Breast epithelium (tissue), 4 donors: ENCODE results near the gene TANC1. TPM values are rescaled to one million over a fixed set of nuclear protein-coding genes. Genes with fewer than 3 reads are reported as not detected.

Experiments
- DNase-seq, 2 donors: peaks; one replicate each; pipeline ENCODE4 v3.0.0-alpha.2; 2019; ENCODE audit warnings: low spot score in 2 of 2
- H3K27ac ChIP-seq, 2 donors: fragments of 200-600 bp; sonication (generic) in 1 of 2; one replicate each; pipeline ENCODE4 v1.5.1; 2016 to 2019; ENCODE audit warnings: mild to moderate bottlenecking in 1 of 2
- H3K27me3 ChIP-seq, 2 donors: fragments of 200-600 bp; sonication (generic) in 1 of 2; one replicate each; pipeline versions ENCODE4 v1.5.1 to v1.6.0; 2017 to 2019; ENCODE audit warnings: control low read depth in 1 of 2, mild to moderate bottlenecking in 1 of 2
- H3K36me3 ChIP-seq: fragments of 200-600 bp; one replicate; pipeline ENCODE4 v1.5.1; 2019
- H3K4me1 ChIP-seq, 2 donors: fragments of 200-600 bp; sonication (generic); one replicate each; pipeline ENCODE4 v1.5.1; 2016 to 2019; ENCODE audit warnings: control low read depth in 1 of 2
- H3K4me3 ChIP-seq, 3 donors: fragments of 200-600 bp; sonication (generic); 1 replicate in 2 of 3; 2 replicates in 1 of 3; pipeline ENCODE4 v1.5.1; 2016 to 2019; ENCODE audit warnings: mild to moderate bottlenecking in 3 of 3, moderate library complexity in 2 of 3
- H3K9me3 ChIP-seq, 2 donors: fragments of 200-600 bp; sonication (generic) in 1 of 2; one replicate each; pipeline ENCODE4 v1.5.1; 2016 to 2019; ENCODE audit warnings: control low read depth in 1 of 2
- CTCF ChIP-seq, 3 donors: fragments of 450-650 bp; IDR thresholded peaks; one replicate each; pipeline ENCODE4 v1.5.1; 2016 to 2017; ENCODE audit warnings: antibody characterized with exemption in 3 of 3, mild to moderate bottlenecking in 3 of 3, moderate library complexity in 3 of 3
- POLR2A ChIP-seq: fragments of 450-650 bp; IDR thresholded peaks from one replicate; pipeline ENCODE4 v1.6.1; 2016; ENCODE audit warnings: antibody characterized with exemption, mild to moderate bottlenecking, moderate library complexity
- POLR2AphosphoS5 ChIP-seq, 3 donors: sonication (generic); formaldehyde crosslinking; IDR thresholded peaks; one replicate each; pipeline ENCODE4 v1.6.1; 2017; ENCODE audit warnings: antibody characterized with exemption in 3 of 3
- intact Hi-C: fragments of 100-400 bp; cut with DNase I; formaldehyde crosslinking; loops from one replicate; pipeline ENCODE4 v1.15.1; 2023; ENCODE audit warnings: low total_unique reads
- total RNA-seq, 3 donors: library from RNA; depleted of rRNA; stranded (reverse); fragments of >200 nt; gene quantifications; one replicate each; pipeline ENCODE4 v1.1.0, GENCODE V29; 2016

Gene TANC1
- total RNA-seq, 3 donors from 2014 or later: 18.9 to 62.3 (median 58.4) TPM

- no peaks in the 10 kb centered on the region for H3K36me3 ChIP-seq
- no peak for DNase-seq
- H3K27ac ChIP-seq: peak overlapping the region; percentile 66 to 84
- TF ChIP-seq POLR2A (no peak), POLR2AphosphoS5 (IDR thresholded peaks at IDR 0.05) (no peak), CTCF (IDR thresholded peaks at IDR 0.05) (no peak)
- peaks cover 13 to 37% of the 10 kb centered on the region in 2 donors for H3K4me1 ChIP-seq
- intact Hi-C loops: no loop called here
- no peak overlapping the region for H3K4me3 ChIP-seq
- H3K27me3 ChIP-seq: no peaks in the 10 kb centered on the region
- H3K9me3 ChIP-seq: peaks cover 0 to 4% of the 10 kb centered on the region in 2 donors
These were observed 128.5 kb downstream of the TANC1 start for GRCh38 chr2:159096901-159097300.

GRCh38 chr2:159098361-159098760, 129.9 kb downstream of the TANC1 start:
- no peak overlapping the region for H3K4me3 ChIP-seq
- H3K4me1 ChIP-seq: peaks cover 9 to 23% of the 10 kb centered on the region in 2 donors
- H3K36me3 ChIP-seq: no peaks in the 10 kb centered on the region
- intact Hi-C loops: no loop called here
- TF ChIP-seq CTCF (IDR thresholded peaks at IDR 0.05): no peak
- TF ChIP-seq POLR2AphosphoS5 (IDR thresholded peaks at IDR 0.05): no peak
- TF ChIP-seq POLR2A: no peak
- no peak for DNase-seq
- H3K27me3 ChIP-seq: no peaks in the 10 kb centered on the region
- H3K27ac ChIP-seq: peak overlapping the region; percentile 62 to 77
- H3K9me3 ChIP-seq: peaks cover 0 to 4% of the 10 kb centered on the region in 2 donors

GRCh38 chr2:159098921-159099411, 130.5 kb downstream of the TANC1 start:
- no peak for TF ChIP-seq POLR2A
- no peak for TF ChIP-seq POLR2AphosphoS5 (IDR thresholded peaks at IDR 0.05)
- TF ChIP-seq CTCF (IDR thresholded peaks at IDR 0.05): no peak
- H3K27ac ChIP-seq: peak overlapping the region; percentile 62 to 77
- no peaks in the 10 kb centered on the region for H3K27me3 ChIP-seq
- H3K36me3 ChIP-seq: no peaks in the 10 kb centered on the region
- H3K9me3 ChIP-seq: peaks cover 0 to 4% of the 10 kb centered on the region in 2 donors
- H3K4me3 ChIP-seq: no peak overlapping the region
- peaks cover 8 to 17% of the 10 kb centered on the region in 2 donors for H3K4me1 ChIP-seq
- no peak for DNase-seq
- intact Hi-C loops: no loop called here

GRCh38 chr2:159101755-159102489, 133.5 kb downstream of the TANC1 start:
- H3K4me1 ChIP-seq: peaks cover 0 to 9% of the 10 kb centered on the region in 2 donors
- no peaks in the 10 kb centered on the region for H3K9me3 ChIP-seq
- intact Hi-C loops: no loop called here
- H3K36me3 ChIP-seq: no peaks in the 10 kb centered on the region
- no peak for DNase-seq
- H3K27ac ChIP-seq: no peak overlapping the region
- TF ChIP-seq POLR2AphosphoS5 (IDR thresholded peaks at IDR 0.05) (no peak), POLR2A (no peak), CTCF (IDR thresholded peaks at IDR 0.05) (no peak)
- no peak overlapping the region for H3K4me3 ChIP-seq
- H3K27me3 ChIP-seq: no peaks in the 10 kb centered on the region

GRCh38 chr2:159103411-159103810, 135.0 kb downstream of the TANC1 start:
- H3K27me3 ChIP-seq: no peaks in the 10 kb centered on the region
- no peak for DNase-seq
- H3K9me3 ChIP-seq: no peaks in the 10 kb centered on the region
- TF ChIP-seq CTCF (IDR thresholded peaks at IDR 0.05): no peak
- peaks cover 0 to 9% of the 10 kb centered on the region in 2 donors for H3K4me1 ChIP-seq
- H3K36me3 ChIP-seq: no peaks in the 10 kb centered on the region
- no peak overlapping the region for H3K27ac ChIP-seq
- no peak overlapping the region for H3K4me3 ChIP-seq
- intact Hi-C loops: no loop called here
